HG03045 (cell line): ENCODE results near the gene KDM2B.
A peak's percentile ranks its signal among the peaks of the same experiment; 100 is the strongest.

Experiments used
- ATAC-seq: cut with Tn5 transposase; IDR thresholded peaks from one replicate; pipeline ENCODE4 v1.9.1; 2021; ENCODE audit warnings: mild to moderate bottlenecking, moderate library complexity; ENCODE audit not compliant: unreplicated experiment

Gene KDM2B

DNA sequence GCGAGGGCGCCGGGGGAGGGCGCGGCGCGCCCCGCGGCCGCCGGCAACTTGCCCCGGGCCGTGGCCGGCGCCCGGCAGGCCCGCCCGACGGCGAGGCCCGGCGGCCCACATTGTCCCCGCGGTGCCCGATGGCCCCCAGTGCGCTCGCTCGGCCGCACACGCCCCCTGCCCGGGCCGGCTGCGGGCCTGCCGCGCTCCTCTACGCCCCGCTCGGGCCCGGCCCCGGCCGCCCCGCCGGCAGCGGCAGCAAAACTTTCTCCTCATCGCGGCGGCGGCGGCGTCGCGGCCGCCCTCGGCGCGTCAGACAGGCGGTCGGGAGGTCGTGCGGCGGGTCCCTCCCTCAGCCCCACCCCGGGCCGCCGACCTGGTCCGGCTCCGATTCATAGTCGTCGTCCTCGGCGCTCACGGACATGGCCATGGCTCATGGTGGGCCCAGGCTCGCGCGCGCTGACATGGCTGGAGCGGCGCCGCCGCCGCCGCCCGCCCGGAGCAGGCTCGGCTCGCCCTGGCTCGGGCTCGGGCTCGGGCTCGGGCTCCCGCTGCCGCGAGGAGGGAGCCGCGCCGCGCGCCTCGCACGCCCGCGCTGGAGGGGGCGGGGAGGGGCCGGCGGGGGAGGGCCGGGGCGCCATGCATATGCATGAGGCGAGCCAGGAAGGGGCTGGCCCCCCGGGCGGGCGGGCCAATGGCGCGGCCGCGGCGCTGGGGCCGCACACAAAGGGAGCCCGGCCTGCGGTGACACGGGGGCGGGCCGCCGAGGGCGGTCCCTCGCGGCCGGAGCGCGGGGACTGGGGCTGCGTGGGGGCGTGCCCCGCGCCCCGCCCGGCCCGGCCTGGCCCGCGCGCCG is 113.8 kb downstream of the KDM2B start:
- ATAC-seq: peak; percentile 87

GRCh38 chr12:121465921-121466793 is 114.7 kb downstream of the KDM2B start:
- peak; percentile 11 for ATAC-seq

GRCh38 chr12:121464331-121464730 is 116.5 kb downstream of the KDM2B start:
- ATAC-seq: no peak

GRCh38 chr12:121461048-121461447 is 119.8 kb downstream of the KDM2B start:
- no peak for ATAC-seq

- ATAC-seq: no peak
These were observed 124.3 kb downstream of the KDM2B start for GRCh38 chr12:121456551-121456950.

- ATAC-seq: no peak
These were observed 124.9 kb downstream of the KDM2B start for GRCh38 chr12:121455766-121456420.

DNA sequence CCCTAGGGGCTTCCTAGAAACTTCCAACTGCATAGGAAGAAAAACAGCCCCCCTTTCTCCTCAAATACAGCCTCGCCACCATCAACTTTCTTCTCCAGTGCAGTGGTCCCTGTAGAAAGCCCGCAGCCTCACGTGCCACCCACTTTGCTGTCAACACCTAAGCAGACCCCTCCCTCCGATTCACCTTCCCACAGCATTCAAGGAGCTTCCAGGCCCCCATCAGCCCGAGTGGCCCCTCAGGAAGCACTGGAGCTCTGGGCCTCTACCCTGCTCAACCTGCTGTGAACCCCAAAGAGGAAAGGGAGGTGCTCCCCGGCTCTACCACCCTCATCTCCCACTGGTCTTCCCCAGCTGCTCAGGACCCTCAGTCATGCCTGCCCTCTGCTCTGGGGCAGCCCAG is 125.9 kb downstream of the KDM2B start:
- ATAC-seq: no peak

DNA sequence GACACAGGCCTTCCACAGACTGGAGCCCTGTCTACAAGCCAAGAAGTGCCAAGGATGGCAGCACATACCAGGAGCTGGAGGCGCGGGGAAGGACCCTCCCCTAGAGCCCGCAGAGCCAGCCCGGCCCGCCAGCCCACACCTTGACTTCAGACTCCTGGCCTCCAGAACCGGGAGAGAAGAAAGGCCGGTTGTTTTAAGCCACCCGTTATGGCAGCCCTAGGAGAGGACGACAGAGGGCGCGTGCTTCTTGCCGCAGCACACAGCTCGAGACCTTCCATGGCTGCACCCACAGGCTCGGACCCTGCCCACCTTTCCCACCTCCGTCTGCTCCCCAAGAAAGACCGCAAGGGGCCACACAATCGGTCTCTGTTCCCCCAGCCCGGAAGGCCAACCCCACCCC is 127.2 kb downstream of the KDM2B start:
- ATAC-seq: no peak

- ATAC-seq: no peak
These were observed 127.8 kb downstream of the KDM2B start for GRCh38 chr12:121452985-121453360.

DNA sequence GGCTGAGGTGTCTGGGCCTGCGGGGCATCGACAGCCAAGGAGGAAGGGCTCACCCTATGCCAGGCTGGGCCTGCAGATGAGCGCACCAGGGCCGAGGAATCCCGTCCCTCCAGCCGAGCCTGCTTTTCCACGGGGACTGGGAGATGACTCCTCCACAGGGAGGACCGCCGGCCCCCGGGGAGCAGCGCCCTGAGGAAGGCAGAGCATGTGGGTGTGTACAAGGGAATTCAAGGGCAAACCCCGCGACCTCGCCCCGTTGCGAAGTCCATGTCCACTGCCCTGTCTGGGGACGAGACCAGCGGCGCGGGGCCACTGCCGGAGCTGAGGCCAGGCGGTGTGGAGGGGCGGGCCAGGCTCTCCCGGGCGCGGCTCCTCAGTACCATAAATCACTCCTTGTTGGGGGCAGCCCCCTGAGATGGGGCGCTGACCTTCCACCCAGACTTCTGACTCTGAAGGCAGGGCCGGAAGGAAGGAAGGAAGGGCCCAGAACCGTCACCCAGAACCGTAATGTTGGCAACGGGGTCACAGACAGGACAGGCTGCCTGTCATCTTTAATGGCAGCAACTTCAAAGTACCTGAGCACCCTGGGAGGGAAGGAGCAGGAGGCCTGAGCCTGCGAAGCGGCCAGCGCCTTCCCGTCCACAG is 128.4 kb downstream of the KDM2B start:
- ATAC-seq: no peak

DNA sequence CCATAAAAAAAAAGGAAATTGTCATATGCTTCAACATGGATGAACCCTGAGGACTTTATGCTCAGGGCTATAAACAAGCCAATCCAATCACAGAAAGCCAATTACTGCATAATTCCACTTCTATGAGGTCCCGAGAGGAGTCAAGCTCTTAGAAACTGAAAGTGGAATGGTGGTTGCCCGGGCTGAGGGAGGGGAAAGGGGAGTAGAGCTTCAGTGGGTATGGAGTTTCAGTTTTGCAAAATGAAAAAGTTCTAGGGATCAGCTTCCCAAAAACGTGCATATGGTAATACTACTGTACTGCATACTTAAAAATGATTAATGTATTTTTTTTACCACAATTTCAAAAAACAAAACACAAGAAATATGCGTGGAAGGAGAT is 128.9 kb downstream of the KDM2B start:
- ATAC-seq: no peak

DNA sequence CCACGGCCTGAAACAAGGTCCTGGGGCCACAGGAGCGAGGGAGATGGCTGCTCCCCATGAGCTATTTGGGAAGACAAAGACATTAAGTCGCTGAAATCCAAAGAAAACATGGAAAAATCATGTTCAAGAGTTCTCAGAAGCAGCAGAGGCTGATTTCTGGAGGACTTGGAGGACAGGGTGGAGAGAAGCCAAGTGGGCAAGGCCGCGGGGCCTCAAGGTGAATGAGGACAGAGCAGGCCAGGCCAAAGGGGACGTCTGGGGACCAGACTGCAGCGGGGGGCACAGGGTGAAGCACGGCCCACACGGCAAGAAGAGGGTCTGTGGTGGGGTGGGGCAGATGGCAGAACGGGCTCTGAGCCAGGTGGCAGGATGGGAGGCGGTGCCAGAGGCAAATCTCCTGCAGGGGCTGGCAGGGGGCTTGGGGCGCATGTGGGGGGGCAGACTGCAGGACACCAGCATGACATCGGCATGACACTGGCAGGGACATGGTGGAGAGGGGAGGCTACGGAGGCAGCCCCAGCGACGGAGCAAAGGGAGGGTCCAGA is 132.0 kb downstream of the KDM2B start:
- ATAC-seq: no peak

- no peak for ATAC-seq
These were observed 134.1 kb downstream of the KDM2B start for GRCh38 chr12:121446750-121447149.

DNA sequence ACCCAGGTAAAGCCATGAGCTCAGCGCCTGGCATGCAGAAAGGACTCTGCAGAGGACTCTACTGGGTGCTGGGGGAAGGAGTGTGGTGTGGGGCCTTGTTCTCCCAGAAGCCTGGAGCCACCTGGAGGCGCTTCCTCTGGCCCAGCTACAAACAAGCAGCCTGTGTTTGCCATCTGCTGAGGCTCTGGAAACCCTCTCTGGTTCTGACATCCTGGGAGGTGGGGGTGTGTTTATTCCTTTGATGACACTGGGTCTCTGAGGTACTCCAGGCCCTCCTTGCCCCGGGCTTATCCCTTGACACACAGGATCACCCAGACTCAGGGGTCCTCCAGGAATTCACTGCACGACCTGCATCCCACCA is 136.0 kb downstream of the KDM2B start:
- no peak for ATAC-seq

DNA sequence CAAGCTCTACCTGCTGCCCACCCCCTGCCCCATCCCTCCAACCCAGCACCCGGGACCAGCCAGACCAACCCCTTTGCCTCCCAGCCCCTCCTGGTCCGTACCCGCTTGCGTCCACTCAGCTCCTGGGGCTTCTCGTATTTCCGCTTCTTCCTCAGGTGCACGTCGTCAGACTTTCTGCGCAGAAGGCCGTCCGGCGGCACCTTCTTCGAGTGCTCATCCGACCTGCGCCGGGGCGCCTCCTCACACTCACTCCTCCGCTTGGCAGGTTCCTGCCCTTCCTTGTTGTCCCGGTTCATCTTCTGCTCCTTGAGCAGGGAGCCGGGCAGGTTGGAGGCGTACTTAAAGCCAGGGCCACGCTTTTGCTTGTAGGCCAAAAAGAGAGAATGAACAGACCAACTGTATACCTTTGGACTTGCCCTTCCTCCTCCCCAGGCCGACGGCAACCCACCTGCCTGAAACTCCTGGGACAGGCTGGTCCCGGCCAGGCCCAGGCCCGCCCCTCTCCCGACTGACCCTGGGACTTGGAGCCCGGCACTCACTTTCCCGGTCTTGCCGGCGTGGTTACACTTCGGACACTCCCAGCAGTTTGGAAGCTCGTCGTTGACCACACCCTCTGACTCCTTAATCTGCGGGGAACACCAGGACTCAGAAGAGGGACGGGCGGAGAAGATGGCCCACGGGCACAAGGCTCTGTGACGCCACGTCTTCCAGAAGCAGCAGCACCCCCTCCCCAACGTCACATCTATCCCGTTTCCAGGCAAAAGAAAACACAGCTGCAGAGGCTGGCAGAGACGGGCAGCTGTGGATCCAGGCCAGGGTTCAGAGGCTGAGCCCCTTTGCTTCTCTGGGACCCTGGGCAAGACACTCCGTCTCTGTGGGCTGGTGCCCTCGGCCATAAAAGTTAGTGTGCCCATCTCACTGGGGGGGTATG is 136.6 kb downstream of the KDM2B start:
- ATAC-seq: no peak

- no peak for ATAC-seq
These were observed 137.5 kb downstream of the KDM2B start for GRCh38 chr12:121443193-121443870.

- ATAC-seq: no peak
These were observed 138.5 kb downstream of the KDM2B start for GRCh38 chr12:121442028-121442948.

DNA sequence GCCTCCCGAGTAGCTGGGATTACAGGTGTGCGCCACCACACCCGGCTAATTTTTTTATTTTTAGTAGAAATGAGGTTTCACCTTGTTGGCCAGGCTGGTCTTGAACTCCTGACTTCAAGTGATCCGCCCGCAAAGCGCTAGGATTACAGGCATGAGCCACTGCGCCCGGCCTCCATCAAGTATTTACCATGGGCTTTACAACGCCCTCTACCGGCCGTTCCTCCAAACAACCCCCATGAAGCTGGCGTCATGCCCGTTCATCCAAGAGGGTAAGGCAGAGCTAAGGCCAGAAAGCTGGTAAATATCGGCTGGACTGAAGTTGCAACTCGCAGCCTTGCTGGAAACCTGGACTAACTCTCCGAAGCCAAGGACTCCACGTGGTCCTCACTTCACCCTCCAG is 139.3 kb downstream of the KDM2B start:
- ATAC-seq: no peak
